CD4-positive, alpha-beta T cell treated with Interleukin-4 for 4 hours (primary cell): Measurements from ENCODE around the gene KIF4B.
"Not testable (repeated sequence)": the region's sequence is repeated elsewhere in the genome, so short reads cannot be mapped to it uniquely, and the experiment has no call there.

Experiments used
- DNase-seq: peaks from one replicate; pipeline ENCODE4 v3.0.0-alpha.2; 2020

Gene KIF4B

GRCh38 chr5:155010881-155011280 lies 2.7 kb upstream of the KIF4B start:
- DNase-seq = no peak

- no peak for DNase-seq
Observed at GRCh38 chr5:155015239-155015638, 1.7 kb downstream of the KIF4B start.

GRCh38 chr5:155017610-155018009 lies 4.1 kb downstream of the KIF4B start:
- DNase-seq = no peak

GRCh38 chr5:155019601-155020226 lies 6.2 kb downstream of the KIF4B start:
- DNase-seq = no peak

GRCh38 chr5:155021842-155022241 lies 8.3 kb downstream of the KIF4B start:
- no peak for DNase-seq

- DNase-seq = no peak
Observed at GRCh38 chr5:155023320-155023719, 9.8 kb downstream of the KIF4B start.

- DNase-seq = no peak
Observed at GRCh38 chr5:155024015-155024414, 10.5 kb downstream of the KIF4B start.

- no peak for DNase-seq
Observed at GRCh38 chr5:155025895-155026294, 12.3 kb downstream of the KIF4B start.

- DNase-seq = no peak
Observed at GRCh38 chr5:155027993-155028629, 14.6 kb downstream of the KIF4B start.

GRCh38 chr5:155029240-155029639 lies 15.7 kb downstream of the KIF4B start:
- DNase-seq = no peak

GRCh38 chr5:155034145-155034744 lies 20.7 kb downstream of the KIF4B start:
- DNase-seq = not testable (repeated sequence)

- not testable (repeated sequence) for DNase-seq
Observed at GRCh38 chr5:155035087-155035486, 21.5 kb downstream of the KIF4B start.

- DNase-seq = no peak
Observed at GRCh38 chr5:155040984-155041653, 27.6 kb downstream of the KIF4B start.

- no peak for DNase-seq
Observed at GRCh38 chr5:155044591-155044990, 31.0 kb downstream of the KIF4B start.

- DNase-seq = no peak
Observed at GRCh38 chr5:155046591-155046990, 33.0 kb downstream of the KIF4B start.

GRCh38 chr5:155047818-155048217 lies 34.3 kb downstream of the KIF4B start:
- DNase-seq = no peak

GRCh38 chr5:155049569-155050383 lies 36.2 kb downstream of the KIF4B start:
- DNase-seq = no peak

GRCh38 chr5:155050384-155051019 lies 36.9 kb downstream of the KIF4B start:
- no peak for DNase-seq

- no peak for DNase-seq
Observed at GRCh38 chr5:155052532-155052931, 39.0 kb downstream of the KIF4B start.

- DNase-seq = no peak
Observed at GRCh38 chr5:155053501-155053900, 39.9 kb downstream of the KIF4B start.

- DNase-seq = no peak
Observed at GRCh38 chr5:155056644-155057269, 43.2 kb downstream of the KIF4B start.

GRCh38 chr5:155057626-155058025 lies 44.1 kb downstream of the KIF4B start:
- DNase-seq = no peak
